ENCODE results near the gene ACOT7.

The ACOT7 gene

GRCh38 chr1:6287029-6287428 is 106.5 kb downstream of the ACOT7 start:
- DNase-seq (ENCODE audit: low read depth, low spot score): no peak
- H3K36me3 ChIP-seq (ENCODE audit: control insufficient read depth, insufficient read depth, low read length): peaks cover 3% of the 10 kb centered on the region; the same call in 1 of the 2 replicates
- no peaks in the 10 kb centered on the region for H3K9me3 ChIP-seq (ENCODE audit: control insufficient read depth, insufficient read depth, low read length)
- no peaks in the 10 kb centered on the region for H3K4me1 ChIP-seq (ENCODE audit: control insufficient read depth, insufficient read depth, low read length)
- no CpG with 5 or more reads among the region's 13 CpGs for WGBS (ENCODE audit: insufficient coverage, insufficient read length)
- H3K27me3 ChIP-seq (ENCODE audit: control insufficient read depth, insufficient read depth, low read length): no peaks in the 10 kb centered on the region
- no peak overlapping the region for H3K27ac ChIP-seq (ENCODE audit: low read length)
- no peak overlapping the region for H3K4me3 ChIP-seq (ENCODE audit: low read length)

GRCh38 chr1:6286266-6286665 is 107.3 kb downstream of the ACOT7 start:
- no peaks in the 10 kb centered on the region for H3K4me1 ChIP-seq (ENCODE audit: control insufficient read depth, insufficient read depth, low read length)
- H3K4me3 ChIP-seq (ENCODE audit: low read length): no peak overlapping the region
- WGBS (ENCODE audit: insufficient coverage, insufficient read length): no CpG with 5 or more reads among the region's 8 CpGs
- H3K27me3 ChIP-seq (ENCODE audit: control insufficient read depth, insufficient read depth, low read length): no peaks in the 10 kb centered on the region
- no peak overlapping the region for H3K27ac ChIP-seq (ENCODE audit: low read length)
- no peaks in the 10 kb centered on the region; the same call in 1 of the 2 replicates for H3K36me3 ChIP-seq (ENCODE audit: control insufficient read depth, insufficient read depth, low read length)
- no peak for DNase-seq (ENCODE audit: low read depth, low spot score)
- no peaks in the 10 kb centered on the region for H3K9me3 ChIP-seq (ENCODE audit: control insufficient read depth, insufficient read depth, low read length)

GRCh38 chr1:6285336-6285735 is 108.2 kb downstream of the ACOT7 start:
- Histone ChIP-seq H3K9me3 (ENCODE audit: control insufficient read depth, insufficient read depth, low read length) (no peaks in the 10 kb centered on the region), H3K27me3 (ENCODE audit: control insufficient read depth, insufficient read depth, low read length) (no peaks in the 10 kb centered on the region), H3K27ac (ENCODE audit: low read length) (no peak overlapping the region), H3K4me3 (ENCODE audit: low read length) (no peak overlapping the region), H3K4me1 (ENCODE audit: control insufficient read depth, insufficient read depth, low read length) (no peaks in the 10 kb centered on the region), H3K36me3 (ENCODE audit: control insufficient read depth, insufficient read depth, low read length) (no peaks in the 10 kb centered on the region; the same call in 1 of the 2 replicates)
- no peak for DNase-seq (ENCODE audit: low read depth, low spot score)
- WGBS (ENCODE audit: insufficient coverage, insufficient read length): no CpG with 5 or more reads among the region's 11 CpGs

GRCh38 chr1:6282577-6283270 is 110.8 kb downstream of the ACOT7 start:
- Histone ChIP-seq H3K4me3 (ENCODE audit: low read length) (no peak overlapping the region), H3K4me1 (ENCODE audit: control insufficient read depth, insufficient read depth, low read length) (no peaks in the 10 kb centered on the region), H3K27ac (ENCODE audit: low read length) (no peak overlapping the region), H3K36me3 (ENCODE audit: control insufficient read depth, insufficient read depth, low read length) (no peaks in the 10 kb centered on the region; the same call in 1 of the 2 replicates), H3K9me3 (ENCODE audit: control insufficient read depth, insufficient read depth, low read length) (no peaks in the 10 kb centered on the region), H3K27me3 (ENCODE audit: control insufficient read depth, insufficient read depth, low read length) (no peaks in the 10 kb centered on the region)
- WGBS (ENCODE audit: insufficient coverage, insufficient read length): no CpG with 5 or more reads among the region's 17 CpGs
- DNase-seq (ENCODE audit: low read depth, low spot score): no peak

GRCh38 chr1:6281511-6282402 is 111.8 kb downstream of the ACOT7 start:
- Histone ChIP-seq H3K4me1 (ENCODE audit: control insufficient read depth, insufficient read depth, low read length) (no peaks in the 10 kb centered on the region), H3K9me3 (ENCODE audit: control insufficient read depth, insufficient read depth, low read length) (no peaks in the 10 kb centered on the region), H3K4me3 (ENCODE audit: low read length) (no peak overlapping the region), H3K36me3 (ENCODE audit: control insufficient read depth, insufficient read depth, low read length) (no peaks in the 10 kb centered on the region; the same call in 1 of the 2 replicates), H3K27me3 (ENCODE audit: control insufficient read depth, insufficient read depth, low read length) (no peaks in the 10 kb centered on the region), H3K27ac (ENCODE audit: low read length) (no peak overlapping the region)
- WGBS (ENCODE audit: insufficient coverage, insufficient read length): no CpG with 5 or more reads among the region's 19 CpGs
- DNase-seq (ENCODE audit: low read depth, low spot score): no peak

GRCh38 chr1:6280761-6281451 is 112.7 kb downstream of the ACOT7 start:
- Histone ChIP-seq H3K4me1 (ENCODE audit: control insufficient read depth, insufficient read depth, low read length) (no peaks in the 10 kb centered on the region; the same call in 1 of the 2 replicates), H3K4me3 (ENCODE audit: low read length) (no peak overlapping the region), H3K36me3 (ENCODE audit: control insufficient read depth, insufficient read depth, low read length) (no peaks in the 10 kb centered on the region; the same call in 1 of the 2 replicates), H3K27ac (ENCODE audit: low read length) (no peak overlapping the region), H3K9me3 (ENCODE audit: control insufficient read depth, insufficient read depth, low read length) (no peaks in the 10 kb centered on the region), H3K27me3 (ENCODE audit: control insufficient read depth, insufficient read depth, low read length) (no peaks in the 10 kb centered on the region)
- WGBS (ENCODE audit: insufficient coverage, insufficient read length): no CpG with 5 or more reads among the region's 33 CpGs
- no peak for DNase-seq (ENCODE audit: low read depth, low spot score)

- Histone ChIP-seq H3K27me3 (ENCODE audit: control insufficient read depth, insufficient read depth, low read length) (no peaks in the 10 kb centered on the region), H3K27ac (ENCODE audit: low read length) (no peak overlapping the region), H3K36me3 (ENCODE audit: control insufficient read depth, insufficient read depth, low read length) (no peaks in the 10 kb centered on the region; the same call in 1 of the 2 replicates), H3K4me3 (ENCODE audit: low read length) (no peak overlapping the region), H3K4me1 (ENCODE audit: control insufficient read depth, insufficient read depth, low read length) (no peaks in the 10 kb centered on the region; the same call in 1 of the 2 replicates), H3K9me3 (ENCODE audit: control insufficient read depth, insufficient read depth, low read length) (no peaks in the 10 kb centered on the region)
- no CpG with 5 or more reads among the region's 31 CpGs for whole genome bisulfite sequencing (ENCODE audit: insufficient coverage, insufficient read length)
- DNase-seq (ENCODE audit: low read depth, low spot score): no peak
Measured at GRCh38 chr1:6279613-6280383, 113.8 kb downstream of the ACOT7 start.

- H3K27me3 ChIP-seq (ENCODE audit: control insufficient read depth, insufficient read depth, low read length): no peaks in the 10 kb centered on the region
- H3K9me3 ChIP-seq (ENCODE audit: control insufficient read depth, insufficient read depth, low read length): no peaks in the 10 kb centered on the region
- H3K4me1 ChIP-seq (ENCODE audit: control insufficient read depth, insufficient read depth, low read length): no peaks in the 10 kb centered on the region; the same call in 1 of the 2 replicates
- DNase-seq (ENCODE audit: low read depth, low spot score): no peak
- no peak overlapping the region for H3K4me3 ChIP-seq (ENCODE audit: low read length)
- no peaks in the 10 kb centered on the region; the same call in 1 of the 2 replicates for H3K36me3 ChIP-seq (ENCODE audit: control insufficient read depth, insufficient read depth, low read length)
- no peak overlapping the region for H3K27ac ChIP-seq (ENCODE audit: low read length)
- WGBS (ENCODE audit: insufficient coverage, insufficient read length): no CpG with 5 or more reads among the region's 10 CpGs
Measured at GRCh38 chr1:6279066-6279465, 114.5 kb downstream of the ACOT7 start.

- no peak for DNase-seq (ENCODE audit: low read depth, low spot score)
- H3K27ac ChIP-seq (ENCODE audit: low read length): no peak overlapping the region
- no peaks in the 10 kb centered on the region; the same call in 1 of the 2 replicates for H3K4me1 ChIP-seq (ENCODE audit: control insufficient read depth, insufficient read depth, low read length)
- WGBS (ENCODE audit: insufficient coverage, insufficient read length): no CpG with 5 or more reads among the region's 9 CpGs
- no peaks in the 10 kb centered on the region for H3K27me3 ChIP-seq (ENCODE audit: control insufficient read depth, insufficient read depth, low read length)
- H3K36me3 ChIP-seq (ENCODE audit: control insufficient read depth, insufficient read depth, low read length): no peaks in the 10 kb centered on the region; the same call in 1 of the 2 replicates
- no peaks in the 10 kb centered on the region for H3K9me3 ChIP-seq (ENCODE audit: control insufficient read depth, insufficient read depth, low read length)
- H3K4me3 ChIP-seq (ENCODE audit: low read length): no peak overlapping the region
Measured at GRCh38 chr1:6278263-6278662, 115.3 kb downstream of the ACOT7 start.

All from iPS DF 6.9 (cell line).